DMS153 (cell line): ENCODE results near the gene PRKCZ.

Experiments
- DNase-seq: peaks from one replicate; lab custom pipeline; 2025; lab: John Stamatoyannopoulos, UW

Gene PRKCZ

GRCh38 chr1:2178875-2179274, 128.7 kb downstream of the PRKCZ start:
- no peak for DNase-seq

GRCh38 chr1:2179283-2180013, 129.2 kb downstream of the PRKCZ start:
- DNase-seq: no peak

DNA sequence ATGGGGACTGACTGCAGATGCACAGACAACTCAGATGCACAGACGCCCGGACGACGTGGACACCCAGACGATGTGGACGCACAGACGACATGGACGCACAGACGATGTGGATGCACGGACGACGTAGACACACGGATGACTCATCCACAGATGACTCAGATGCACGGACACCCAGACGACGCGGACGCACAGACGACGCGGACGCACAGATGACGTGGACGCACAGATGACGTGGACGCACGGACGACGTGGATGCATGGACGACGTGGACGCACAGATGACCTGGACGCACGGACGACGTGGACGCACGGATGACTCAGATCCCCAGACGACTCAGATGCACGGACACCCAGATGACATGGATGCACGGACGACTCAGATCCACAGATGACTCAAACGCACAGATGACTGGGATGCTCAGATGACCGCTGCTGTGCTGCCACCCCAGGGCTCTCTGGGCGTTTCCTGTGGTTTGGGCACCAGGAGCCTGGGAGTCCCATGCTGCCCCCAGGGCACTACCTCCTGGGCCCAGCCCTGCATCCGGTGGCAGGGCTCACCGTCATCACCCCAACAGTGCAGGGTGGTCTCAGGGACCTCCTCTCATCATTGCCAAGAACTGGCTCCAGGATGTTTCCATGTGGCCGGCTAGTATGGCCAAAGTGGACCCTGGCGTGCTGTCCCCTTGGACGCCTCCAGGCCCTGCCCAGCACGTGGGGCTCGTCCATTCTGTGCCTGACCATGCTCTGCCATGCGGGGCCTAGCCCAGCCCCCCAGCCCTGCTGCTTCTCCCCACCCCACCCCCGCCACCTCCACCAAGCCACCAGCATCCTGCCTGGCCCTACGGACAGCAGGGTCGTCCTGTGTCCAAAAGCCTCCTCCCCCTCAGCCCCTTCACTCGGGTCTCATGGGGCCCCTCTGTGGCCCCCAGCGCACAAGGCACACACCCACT, 130.4 kb downstream of the PRKCZ start:
- no peak for DNase-seq

DNA sequence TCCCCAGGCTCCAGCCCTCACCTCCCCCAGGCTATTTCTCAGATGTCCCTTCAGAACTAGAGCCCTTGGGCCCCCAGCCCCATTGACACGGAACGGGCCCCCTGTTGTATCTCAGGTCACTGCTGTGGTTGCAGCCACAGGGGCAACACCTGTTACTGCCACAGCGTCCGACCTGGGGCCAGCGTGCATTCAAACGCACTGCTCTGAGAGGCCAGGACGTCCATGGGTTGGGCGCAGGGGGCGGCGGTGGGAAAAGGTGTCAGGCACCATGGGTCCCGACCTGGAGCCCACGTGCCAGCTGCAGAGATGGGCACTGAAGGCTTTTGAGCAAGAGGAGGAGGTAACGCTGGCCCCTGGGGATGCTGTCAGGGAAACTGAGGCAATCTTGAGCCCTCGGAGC, 131.1 kb downstream of the PRKCZ start:
- no peak for DNase-seq

GRCh38 chr1:2181752-2182151, 131.5 kb downstream of the PRKCZ start:
- DNase-seq: no peak

GRCh38 chr1:2182376-2182775, 132.2 kb downstream of the PRKCZ start:
- no peak for DNase-seq

DNA sequence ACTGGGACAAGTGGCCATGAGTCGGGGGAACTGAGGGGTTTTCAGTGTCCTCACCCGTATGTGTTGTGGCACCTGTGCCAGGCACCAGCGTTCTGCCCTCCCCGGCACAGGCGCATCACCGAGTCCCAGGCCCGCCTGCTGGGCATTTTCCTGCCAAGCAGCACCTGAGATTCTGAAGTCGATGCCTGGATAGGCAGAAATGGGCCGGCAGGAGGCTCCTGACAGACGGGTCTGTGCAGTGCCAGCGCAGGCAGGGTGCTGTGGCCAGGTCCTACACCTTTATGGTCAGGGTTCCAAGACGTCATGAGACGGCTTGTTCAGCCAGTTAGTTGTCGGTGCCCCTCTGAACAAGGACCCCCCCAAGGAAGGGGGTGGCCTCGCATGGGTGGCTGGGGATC, 133.7 kb downstream of the PRKCZ start:
- no peak for DNase-seq

DNA sequence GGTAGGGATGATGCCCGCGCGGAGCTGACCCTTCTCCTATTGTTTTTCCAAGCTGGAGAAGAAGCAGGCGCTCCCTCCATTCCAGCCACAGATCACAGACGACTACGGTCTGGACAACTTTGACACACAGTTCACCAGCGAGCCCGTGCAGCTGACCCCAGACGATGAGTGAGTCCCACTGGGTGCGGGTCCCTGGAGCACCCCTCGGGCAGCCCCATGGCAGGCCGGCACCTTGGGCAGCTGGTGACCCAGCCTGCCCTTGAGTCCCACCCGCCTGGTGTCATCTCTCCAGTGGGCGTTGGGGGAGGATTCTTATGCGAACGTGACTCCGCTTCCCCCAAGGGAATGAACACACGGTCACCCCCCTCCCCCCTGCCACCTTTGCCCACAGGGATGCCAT, 134.3 kb downstream of the PRKCZ start:
- DNase-seq: no peak

- DNase-seq: no peak
Measured at GRCh38 chr1:2184934-2185333, 134.7 kb downstream of the PRKCZ start.

DNA sequence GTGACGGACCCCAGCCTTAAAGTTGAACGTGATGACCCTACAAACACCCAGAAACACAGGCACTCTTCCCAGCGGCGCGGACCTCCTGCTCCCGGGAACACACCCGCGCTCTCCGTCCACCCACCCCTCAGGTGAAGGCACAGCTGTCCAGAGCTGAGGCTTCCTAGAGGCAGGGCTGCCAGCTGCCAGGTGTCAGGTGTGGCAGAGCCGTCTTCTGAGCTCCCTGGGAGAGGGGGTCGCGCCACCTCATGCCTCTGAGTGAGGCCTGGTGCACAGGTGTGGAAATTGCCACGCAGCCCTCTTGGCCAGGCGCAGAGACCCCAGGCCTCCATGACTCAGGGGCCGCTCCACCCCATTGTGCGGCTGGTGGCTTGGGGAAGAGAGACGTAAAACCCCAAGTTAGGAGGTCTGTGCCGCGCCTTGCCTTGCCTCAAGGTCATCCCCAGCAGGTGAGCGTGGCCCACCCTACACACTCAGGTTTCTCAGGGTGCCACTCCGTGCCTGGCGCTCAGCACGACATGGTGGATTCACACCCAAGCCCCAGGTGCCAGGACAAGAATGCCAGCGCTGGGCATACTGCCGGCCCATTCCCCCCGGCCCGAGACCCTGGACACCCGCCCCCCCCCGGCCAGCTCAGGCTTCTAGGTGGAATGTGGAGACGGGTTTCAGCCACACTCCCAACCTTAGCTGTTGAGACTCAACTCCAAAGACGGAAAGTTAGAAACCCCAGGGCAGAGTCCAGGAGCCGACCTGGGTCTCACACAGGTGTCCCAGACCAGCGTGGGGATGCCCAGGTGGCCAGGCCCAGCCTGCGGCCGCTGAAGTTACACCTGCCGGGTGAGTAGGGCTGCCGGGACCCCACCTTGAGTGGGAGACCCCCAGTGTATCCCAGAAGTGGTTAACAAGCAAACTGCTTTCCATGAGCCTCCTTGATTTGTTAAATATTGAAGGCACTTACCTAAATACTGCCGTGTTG, 136.0 kb downstream of the PRKCZ start:
- no peak for DNase-seq

DNA sequence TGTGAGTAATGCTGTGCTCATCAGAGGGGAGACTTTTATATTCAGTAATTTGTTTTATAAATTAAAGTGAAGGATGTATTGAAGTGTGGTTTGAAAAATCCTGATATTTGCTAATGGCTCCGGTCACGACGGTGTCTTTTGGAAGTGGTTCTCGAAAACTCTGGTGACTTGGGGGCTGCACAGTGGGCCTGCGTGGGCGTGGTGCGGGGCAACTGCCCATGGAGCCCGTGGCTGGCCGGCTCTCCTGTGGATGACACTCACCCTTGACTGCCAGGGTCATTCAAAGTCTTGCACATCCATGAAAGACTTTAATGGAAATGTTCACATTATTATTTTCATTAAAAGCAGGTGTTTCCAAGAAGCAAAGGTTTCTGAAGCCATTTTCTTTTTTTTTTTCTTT, 136.7 kb downstream of the PRKCZ start:
- no peak for DNase-seq

GRCh38 chr1:2187619-2188018, 137.4 kb downstream of the PRKCZ start:
- no peak for DNase-seq

DNA sequence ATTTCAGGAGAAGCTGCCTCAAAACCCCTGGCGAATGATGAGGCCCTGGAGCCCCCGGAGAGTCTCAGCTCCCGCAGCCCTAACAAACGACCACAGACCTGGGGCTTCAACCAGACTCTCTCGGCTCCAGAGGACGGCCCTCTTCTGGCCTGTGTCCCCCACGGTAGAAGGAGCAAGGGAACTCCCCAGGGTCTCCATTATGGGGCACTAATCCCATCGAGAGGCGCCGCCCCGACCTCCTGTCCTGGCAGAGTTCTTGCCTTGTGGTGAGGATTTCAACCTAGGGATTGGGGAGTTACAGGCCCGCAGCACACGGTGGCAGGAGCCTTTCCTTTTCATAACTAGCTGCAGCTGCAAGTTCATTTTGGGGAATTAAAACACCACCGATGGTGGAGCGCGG, 138.1 kb downstream of the PRKCZ start:
- no peak for DNase-seq

DNA sequence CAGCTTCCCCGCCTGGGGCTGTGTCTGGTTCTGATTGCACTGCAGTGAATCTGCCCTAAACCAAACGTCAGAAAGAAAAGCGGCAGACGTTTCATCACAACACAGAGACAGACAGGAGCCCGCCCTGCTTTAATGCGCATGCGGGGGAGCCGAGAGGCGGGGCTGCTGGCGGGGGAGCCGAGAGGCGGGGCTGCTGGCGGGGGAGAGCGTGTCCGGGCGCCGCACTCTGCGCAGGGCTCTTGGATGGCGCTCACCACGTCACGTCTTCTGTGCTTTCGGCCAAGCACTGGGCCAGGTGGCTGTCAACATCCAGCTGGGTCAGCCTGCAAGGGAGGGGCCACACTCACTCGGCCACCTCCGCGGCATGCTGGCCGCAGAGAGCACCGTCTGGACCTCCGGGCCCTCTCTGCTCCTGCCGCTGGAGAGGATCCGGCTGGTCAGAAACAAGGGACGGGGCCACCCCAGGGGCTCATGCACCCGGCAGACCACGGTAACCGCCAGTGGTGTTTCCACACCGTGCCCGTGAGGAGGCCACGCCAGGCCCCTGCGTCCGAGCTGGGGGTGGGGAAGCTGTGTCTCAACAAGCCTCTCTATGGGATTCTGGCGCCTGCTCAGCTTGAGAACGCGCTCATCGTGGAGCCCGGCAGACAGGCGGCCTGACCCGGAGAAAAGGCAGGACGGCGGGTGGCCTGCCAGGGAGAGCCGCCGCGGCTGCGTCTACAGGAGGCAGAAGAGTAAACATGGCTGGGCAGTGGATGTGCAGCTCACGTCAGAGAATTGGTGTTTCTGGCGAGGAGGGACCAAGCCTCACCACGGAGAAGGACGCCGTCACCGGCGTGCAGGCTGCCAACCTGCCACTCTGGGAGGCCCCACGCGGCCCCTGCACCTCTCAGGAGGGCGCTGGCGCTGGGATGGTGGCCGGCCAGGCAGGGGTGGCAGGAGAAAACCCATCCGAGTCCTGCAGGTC, 139.5 kb downstream of the PRKCZ start:
- DNase-seq: peak; percentile 95

DNA sequence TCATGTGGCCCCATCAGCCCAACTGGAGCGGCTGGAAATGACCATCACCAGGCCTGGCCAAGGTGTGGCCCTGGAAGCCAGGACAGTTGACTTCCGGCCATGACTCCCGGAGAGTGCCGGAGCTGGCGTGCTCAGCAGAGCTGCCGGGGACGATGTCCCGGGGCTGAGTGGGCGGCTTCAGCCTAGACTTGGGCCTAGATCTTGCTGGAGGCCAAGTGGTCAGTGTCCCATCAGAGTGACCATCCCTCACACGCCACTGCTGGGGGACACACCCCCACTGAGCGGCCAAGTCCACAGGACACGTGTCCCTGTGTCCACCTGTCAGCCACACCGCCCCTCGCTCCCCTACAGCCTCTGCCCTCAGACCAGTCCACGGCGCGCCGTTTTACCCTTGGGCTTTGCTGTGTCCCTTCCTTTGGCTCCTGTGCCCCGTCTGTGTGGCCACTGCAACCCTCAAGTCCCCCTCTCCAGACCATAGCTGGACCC, 140.3 kb downstream of the PRKCZ start:
- DNase-seq: no peak

GRCh38 chr1:2192031-2192995, 142.1 kb downstream of the PRKCZ start:
- DNase-seq: no peak

DNA sequence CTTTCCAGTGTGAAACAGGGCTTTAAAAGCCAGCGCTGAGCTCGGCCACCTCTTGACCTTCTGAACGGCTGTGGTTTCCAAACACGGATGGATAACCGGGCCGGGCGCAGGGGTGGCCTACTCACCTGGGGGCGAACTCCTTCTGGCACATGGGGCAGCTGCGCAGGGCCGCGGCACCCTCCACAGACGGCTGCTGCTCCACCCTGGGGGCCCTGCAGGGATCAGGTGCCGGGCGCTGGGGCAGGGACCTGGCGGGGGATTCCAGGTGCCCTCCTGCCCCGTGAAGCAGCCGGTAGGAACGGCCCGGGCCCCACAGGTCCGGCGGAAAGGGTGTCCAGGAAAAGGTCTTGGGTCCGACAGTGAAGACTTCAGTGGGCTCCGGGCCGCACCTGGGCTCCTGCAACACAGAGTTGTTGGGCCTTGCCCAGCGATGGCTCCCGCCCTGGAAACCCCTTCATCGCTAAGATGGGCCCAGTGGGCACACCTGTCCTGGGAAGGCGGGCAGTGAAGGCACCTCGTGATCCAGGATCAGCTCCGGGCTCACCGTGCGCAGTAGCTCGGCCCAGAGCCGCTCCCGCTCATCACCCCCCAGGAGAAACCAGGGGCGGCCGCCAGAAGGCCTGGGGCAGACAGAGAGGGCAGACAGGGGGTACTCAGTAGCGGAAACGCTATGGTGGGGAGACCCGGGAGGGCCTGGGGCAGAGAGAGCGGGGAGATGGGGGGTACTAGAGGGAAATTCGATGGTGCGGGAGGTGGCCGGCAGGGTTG, 143.5 kb downstream of the PRKCZ start:
- no peak for DNase-seq

DNA sequence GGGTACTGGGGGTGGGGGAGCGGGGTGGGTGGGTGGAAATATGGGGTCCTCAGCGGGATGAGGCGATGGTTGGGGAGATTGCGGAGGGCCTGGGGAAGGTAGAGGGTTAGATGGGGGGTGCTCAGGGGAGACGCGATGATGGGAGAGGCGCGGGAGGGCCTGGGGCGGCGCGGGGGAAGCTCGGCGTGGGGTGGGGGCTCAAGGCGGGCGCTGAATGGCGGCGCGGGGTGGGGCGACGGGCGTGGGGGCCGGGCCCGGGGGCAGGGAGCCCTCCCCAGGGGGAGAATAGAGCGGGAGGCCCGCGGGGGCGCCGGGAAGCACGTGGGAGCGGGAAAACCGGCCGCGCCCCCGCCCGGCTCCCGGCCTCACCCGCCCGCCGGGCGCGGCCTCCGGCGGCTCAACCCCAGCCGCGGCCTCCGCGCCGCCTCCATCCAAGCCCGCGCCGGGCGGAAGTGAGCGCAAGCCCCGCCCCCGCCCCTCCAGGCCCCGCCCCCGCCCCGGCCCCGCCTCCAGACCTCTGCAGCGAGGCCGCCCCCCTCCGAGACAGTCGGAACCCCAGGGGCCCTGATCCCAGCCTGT, 144.2 kb downstream of the PRKCZ start, which contains the start of gene FAAP20:
Gene FAAP20, minus strand, starts transcription at position 454 of the 579 bp plus-strand sequence. Its CDS starts 23 bp downstream, at position 431.
- DNase-seq: no peak
